HG02642 (cell line): ENCODE results near the gene COMMD7.
"Not testable (repeated sequence)": the region's sequence is repeated elsewhere in the genome, so short reads cannot be mapped to it uniquely, and the experiment has no call there.

Source experiments
- ATAC-seq: cut with Tn5 transposase; IDR thresholded peaks from one replicate; pipeline ENCODE4 v1.9.1; 2021; ENCODE audit warnings: mild to moderate bottlenecking; ENCODE audit not compliant: unreplicated experiment, poor library complexity

Gene COMMD7

DNA sequence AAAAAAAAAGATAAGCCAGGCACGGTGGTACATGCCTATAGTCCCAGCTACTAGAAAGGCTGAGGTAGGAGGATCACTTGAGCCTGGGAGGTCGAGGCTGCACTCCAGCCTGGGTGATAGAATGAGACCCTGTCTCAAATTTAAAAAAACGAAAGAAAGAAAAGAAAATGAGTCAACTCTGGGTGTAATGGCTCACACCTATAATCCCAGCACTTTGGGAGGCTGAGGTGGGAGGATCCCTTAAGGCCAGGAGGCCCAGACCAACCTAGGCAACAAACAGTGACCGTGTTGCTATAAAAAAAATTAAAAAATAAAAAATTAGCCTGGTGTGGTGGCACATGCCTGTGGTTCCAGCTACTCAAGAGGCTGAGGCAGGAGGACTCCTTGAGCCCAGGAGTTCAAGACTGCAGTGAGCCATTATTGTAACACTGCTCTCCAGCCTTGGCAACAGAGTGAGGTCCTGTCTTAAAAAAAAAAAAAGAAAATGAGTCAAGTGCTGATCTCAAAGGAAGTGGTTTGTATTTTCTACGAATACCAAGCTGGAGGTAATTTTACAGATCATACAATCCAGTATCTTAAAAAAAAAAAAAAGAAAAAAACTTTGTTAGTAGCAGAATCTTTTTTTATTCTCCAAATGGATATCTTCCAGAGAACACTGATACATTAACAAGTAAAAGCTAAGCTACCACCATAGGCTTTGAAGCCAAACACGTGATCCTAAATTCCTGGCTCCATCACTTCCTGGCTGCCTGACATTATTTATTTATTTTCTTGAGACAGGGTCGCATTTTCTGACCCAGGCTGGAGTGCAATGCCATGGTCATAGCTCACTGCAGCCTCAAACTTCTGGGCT, 5.7 kb downstream of the COMMD7 start:
- no peak for ATAC-seq

DNA sequence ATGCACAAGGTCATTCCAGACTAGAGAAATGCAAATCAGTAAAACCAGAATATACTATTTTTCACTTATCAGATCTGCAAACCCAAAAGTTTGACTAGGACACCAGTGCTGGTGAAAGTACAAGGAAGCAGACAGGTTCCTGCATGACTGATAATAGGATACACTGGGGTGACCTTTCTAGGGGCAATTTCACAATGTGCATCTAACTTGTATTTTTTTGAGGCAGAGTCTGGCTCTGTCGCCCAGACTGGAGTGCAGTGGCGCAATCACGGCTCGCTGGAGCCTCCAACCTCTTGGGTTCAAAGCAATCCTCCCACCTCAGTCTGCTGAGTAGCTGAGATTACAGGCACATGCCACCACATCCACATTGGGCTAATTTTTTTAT, 11.4 kb downstream of the COMMD7 start:
- ATAC-seq = no peak

DNA sequence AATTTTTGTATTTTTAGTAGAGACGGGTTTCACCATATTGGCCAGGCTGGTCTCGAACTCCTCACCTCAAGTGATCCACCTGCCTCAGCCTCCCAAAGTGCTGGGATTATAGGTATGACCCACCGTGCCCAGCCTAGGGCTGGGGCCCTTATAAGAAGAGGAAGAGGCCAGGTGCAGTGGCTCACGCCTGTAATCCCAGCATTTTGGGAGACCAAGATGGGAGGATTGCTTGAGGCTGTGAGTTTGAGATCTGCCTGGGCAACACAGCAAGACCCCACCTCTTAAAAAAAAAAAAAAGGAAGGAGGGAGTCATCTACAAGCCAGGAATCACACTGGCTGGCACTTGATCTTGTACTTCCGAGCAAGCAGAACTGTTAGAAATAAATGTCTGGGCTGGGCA, 13.9 kb downstream of the COMMD7 start:
- ATAC-seq = not testable (repeated sequence)

DNA sequence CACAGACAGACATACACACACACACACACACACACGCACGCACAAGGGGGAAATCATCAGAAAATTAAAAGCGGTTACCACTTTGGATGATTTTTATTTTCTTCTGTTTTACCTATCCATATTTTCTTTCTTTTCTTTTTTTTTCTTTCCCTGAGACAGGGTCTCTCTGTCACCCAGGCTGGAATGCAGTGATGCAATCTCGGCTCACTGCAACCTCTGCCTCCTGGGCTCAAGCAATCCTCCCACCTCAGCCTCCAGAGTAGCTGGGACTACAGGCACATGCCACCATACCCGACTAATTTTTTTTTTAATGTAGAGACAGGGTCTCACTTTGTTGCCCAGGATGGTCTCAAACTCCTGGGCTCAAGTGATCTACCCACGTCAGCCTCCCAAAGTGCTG, 14.8 kb downstream of the COMMD7 start:
- ATAC-seq = not testable (repeated sequence)

DNA sequence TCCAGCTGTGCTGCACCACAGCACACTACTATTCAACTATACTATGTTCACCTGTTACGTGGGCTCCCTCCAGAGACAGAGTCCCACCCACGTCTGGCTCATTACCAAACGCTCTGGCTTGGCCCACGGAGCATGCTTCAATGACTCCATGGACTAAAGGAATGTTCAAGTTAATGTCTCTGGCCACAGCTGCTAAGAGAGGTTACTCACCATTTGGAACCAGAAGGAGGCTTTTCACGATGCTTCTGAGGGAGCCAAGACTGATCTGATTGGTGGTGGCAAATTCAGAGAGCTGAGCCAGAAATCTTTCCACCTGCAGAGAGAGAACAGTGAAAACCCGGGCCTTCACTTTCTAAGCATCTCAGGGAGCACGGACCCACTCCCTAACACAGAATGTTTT, 15.6 kb downstream of the COMMD7 start:
- no peak for ATAC-seq

DNA sequence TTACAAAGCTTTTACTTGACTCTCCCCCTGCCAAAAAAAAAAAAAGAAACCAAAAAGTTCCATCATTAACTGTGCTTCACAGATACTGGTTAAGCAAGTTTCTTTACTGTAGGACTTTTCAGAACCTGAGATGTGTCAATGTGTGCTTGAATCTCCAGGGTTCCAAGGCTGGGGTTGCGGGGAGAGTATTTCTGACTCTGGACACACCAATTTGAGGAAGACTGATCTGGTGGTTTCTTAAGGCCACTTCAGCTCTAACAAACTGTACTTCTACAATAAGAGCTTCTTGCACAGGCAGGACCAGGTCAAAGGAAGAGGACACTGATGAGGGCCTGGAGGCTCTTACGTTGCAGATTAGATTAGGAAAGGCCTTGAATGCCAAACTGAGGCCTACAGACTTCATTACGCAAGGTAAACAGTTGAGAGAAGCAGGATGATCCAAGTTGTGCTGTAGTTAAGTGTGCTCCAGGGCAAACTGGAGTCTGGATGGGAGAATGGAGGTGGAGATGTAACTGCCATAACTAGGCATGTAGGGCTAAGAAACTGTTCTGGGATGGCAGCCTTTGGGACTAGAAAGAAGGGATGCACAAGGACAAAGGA, 24.4 kb downstream of the COMMD7 start:
- ATAC-seq = no peak

DNA sequence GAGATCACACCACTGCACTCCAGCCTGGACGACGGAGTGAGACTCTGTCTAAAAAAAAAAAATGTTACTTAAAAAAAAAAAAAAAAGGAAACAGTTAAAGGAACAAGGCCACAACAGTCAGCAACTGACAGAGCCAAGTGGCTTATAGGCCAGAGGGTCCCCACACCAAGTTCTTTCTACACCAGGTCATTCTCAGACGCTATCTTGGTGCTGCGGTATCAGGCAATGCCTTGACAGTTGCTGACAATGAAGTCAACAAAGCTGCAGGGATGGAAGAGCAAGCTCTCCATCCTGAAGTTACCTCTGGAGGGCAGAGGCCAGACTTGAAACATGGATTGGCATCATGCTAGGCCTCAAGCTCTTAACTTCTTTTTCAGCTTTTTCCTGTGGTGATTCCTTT, 31.9 kb downstream of the COMMD7 start:
- no peak for ATAC-seq

DNA sequence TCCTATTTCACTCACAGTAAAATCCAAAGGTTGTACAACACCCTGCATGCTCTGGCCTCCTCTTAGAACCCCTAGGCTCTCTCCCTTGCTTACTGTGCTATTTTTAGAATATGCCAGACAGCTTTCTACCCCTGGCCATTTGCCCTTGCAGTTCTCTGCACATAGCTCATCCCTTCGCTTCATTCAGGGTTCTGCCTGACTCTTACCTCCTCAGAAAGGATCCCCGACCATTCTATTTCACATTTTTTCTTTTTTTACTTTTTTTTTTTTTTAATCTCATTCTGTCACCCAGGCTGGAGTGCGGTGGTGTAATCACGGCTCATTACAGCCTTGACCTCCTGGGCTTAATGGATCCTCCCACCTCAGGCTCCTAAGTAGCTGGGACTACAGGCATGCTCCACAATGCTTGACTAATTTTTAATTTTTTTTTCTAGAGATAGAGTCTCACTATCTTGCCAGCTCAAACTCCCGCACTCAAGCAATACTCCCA, 33.6 kb downstream of the COMMD7 start:
- no peak for ATAC-seq

DNA sequence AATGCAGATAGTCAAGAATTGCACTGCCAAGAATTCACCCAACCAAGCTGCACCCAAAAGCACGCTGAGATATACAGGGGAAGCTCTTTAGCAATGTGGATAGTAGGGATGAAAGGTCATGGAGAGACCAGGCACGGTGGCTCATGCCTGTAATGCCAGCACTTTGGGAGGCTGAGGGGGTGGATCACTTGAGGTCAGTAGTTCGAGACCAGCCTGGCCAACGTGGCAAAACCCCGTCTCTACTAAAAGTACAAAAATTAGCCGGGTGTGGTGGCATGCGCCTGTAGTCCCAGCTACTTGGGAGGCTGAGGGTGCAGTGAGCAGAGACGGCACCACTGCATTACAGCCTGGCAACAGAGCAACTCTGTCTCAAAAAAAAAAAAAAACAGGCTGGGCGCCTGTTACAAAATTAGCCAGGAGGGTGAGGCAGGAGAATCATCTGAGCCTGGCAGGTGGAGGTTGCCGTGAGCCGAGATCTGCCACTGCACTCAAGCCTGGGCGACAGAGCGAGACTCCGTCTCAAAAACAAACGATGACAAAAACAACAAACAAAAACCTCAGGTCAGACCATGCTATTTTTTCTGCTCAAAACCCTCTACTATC, 34.1 kb downstream of the COMMD7 start:
- not testable (repeated sequence) for ATAC-seq

DNA sequence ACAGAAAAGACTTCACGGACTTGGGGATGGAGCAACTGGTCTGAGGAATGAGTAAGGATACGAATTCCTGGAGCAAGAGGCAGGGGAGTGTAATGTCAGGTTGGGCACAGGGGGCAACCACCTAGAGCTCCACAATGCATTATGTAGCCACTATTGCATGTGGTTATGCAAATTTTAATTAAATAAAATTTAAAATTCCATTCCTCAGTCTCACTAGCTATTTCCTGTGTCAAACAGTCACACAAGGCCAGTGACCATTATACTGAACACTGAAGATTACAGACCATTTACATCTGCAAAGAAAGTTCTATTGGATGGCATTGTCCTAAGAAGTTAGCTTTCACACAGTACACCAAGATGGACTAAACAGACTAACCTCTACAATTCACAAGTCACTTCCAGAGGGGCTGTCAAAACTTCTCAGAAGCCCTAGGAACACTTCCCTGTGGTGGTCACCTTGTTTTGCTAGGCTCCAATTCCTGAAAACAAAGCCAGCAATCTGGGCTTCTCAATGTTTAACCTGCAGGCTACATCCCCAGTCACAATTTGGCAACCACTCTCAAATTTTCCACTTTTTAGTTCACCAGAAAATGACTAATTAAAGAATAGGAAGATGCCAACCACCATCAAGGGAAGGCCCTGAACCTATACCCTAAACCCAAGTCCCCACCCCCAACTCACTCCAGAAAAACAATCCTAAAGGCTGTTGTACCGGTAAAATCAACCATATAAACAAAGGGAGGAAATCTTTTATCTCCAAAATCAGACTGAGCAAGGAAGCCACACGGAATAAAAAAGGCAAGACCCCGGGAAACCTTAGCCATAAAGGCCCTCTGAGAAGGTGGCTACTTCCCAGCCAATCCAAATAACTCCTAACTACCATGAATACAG, 35.3 kb downstream of the COMMD7 start:
- no peak for ATAC-seq

DNA sequence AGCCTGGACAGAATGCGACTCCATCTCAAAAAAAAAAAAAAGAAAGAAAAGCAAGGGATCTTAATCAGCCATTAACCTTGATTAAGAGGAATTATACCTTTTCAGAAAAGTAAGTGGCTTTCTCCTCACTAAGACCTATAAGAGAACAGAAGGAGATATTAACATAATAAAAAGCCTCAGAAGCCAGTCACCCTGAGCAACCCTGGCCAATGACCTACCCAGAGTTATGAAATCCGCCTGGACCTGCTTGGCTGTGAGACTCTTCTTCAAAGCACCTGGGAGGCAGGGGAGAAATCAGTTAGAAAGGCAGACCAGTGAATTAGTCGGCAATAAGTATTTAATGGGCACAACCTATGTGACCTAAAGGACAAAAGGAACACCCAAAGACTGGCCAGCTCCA, 36.8 kb downstream of the COMMD7 start:
- no peak for ATAC-seq

DNA sequence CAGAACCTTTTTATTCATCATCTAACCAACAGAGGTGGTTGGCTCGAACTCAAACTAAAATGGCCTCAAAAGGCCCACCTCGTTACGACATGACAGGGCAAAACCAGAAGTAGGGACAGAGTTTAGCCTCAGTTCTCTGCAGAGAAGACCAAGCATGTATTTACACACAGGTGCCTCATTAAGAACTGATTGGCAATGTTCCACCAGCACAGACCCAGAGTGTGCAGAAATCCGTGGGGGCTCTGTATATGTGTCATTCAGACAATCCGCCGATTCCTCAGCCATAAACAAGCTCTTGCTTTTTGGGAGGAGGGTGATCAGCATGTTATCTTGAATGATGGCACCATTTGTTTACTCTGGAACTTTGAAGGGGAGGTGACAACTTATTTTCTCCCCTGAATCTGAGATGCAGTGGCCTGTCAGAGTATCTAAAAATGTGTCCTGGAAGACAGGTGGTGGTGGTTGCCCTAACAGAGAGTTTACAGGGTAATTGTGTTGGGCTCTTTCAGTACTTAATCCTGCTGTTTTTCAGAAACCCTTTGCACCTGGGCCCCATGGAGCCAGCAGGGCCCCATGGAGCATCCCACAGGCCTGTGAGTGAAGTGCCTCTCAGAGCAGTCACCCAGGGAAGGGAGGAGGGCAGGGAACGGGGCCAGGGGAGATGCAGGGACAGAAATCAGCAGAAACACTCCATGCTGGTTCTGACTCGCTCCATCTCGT, 40.4 kb downstream of the COMMD7 start:
- ATAC-seq = no peak

DNA sequence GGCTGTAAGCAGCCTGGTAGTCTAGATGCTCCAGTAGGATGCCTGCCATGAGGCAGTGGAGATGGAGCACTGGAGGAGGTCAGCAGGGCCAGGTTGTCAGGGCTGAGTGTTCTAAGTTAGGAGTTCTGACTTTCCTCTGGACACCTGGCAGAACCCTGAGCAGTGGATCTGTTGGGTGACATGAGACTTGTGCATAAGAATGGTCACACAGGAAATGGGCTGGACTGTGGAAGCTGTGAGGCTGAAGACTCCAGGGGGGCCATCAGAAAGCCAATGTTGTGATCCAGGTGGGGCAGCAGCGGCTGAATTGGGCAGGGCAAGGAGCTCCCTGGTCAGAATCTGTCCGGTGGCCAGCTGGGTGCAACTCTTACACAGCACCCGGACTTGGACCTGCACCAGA, 45.7 kb downstream of the COMMD7 start:
- ATAC-seq = no peak

DNA sequence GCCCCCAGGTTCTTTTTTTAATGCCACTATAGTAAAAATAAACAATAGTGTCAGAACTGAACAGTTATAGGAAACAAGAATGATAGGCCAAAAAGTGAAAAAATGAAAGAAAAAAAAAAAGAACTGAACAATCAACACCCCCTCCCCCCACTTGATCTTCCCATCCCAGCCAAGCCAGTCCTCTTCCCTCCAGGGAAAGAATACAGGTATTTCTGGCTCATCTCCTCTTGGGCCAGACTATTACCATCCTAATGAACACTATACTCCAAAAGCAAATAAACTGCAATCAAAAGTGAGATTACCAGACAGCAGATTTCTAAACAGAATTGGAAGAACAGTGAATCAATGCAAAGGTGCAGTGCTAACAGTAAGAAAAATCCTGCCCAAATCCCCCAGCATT, 48.2 kb downstream of the COMMD7 start:
- ATAC-seq = no peak

DNA sequence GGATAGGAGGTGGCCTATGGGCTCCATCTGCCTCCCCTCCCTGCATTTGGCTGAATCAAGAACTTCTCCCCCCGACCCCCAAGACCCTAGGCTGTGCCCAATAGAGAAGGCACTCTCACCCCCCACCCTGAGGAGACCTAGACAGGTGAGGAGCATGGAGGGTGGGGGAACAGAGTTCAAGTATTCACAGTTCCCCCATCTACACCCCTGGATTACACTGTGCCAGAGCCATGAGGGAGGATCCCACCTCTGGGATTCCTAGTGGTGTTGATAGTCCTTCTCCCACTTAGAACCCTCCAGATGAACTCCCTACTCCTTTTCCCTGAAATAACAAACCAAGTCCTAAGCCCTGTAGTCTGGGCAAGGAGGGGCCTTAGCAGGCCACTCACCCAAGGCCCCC, 54.3 kb downstream of the COMMD7 start:
- ATAC-seq = not testable (repeated sequence)

DNA sequence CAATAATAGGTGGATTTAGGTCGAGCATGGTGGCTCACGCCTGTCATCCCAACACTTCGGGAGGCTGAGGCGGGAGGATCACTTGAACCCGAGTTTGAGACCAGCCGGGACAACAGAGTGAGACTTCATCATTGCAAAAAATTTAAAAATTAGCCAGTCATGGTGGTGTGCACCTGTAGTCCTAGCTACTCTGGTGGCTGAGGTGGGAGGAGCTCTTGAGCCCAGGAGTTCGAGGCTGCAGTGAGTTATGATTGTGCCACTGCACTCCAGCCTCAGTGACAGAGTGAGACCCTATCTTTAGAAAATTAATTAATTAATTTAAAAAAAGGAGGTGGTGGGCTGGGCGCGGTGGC, 56.1 kb downstream of the COMMD7 start:
- ATAC-seq = no peak

DNA sequence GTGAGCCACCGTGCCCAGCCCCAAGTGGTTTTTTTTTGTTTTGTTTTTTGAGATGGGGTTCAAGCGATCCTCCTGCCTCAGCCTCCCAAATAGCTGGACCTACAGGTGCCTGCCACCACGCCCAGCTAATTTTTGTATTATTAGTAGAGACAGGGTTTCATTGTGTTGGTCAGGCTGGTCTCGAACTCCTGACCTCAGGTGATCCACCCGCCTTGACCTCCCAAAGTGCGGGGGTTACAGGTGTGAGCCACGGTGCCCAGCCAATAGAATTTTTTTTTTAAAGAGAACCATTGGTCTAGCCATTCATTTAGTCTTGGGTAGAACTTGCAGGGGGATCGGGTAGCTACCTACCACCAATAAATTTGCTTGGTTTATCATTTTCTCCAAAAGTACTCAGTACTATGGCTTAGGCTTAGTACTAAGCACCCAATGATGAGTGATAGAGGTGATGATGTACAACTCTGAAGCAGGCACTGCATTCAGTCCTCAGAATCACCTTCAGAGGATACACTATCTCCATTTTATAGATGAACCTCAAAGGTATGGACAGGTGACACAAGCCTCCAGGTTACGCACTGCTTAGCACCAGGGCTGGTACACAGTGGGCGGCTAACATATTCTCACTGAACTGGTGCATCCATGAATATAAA, 56.6 kb downstream of the COMMD7 start:
- ATAC-seq = no peak

DNA sequence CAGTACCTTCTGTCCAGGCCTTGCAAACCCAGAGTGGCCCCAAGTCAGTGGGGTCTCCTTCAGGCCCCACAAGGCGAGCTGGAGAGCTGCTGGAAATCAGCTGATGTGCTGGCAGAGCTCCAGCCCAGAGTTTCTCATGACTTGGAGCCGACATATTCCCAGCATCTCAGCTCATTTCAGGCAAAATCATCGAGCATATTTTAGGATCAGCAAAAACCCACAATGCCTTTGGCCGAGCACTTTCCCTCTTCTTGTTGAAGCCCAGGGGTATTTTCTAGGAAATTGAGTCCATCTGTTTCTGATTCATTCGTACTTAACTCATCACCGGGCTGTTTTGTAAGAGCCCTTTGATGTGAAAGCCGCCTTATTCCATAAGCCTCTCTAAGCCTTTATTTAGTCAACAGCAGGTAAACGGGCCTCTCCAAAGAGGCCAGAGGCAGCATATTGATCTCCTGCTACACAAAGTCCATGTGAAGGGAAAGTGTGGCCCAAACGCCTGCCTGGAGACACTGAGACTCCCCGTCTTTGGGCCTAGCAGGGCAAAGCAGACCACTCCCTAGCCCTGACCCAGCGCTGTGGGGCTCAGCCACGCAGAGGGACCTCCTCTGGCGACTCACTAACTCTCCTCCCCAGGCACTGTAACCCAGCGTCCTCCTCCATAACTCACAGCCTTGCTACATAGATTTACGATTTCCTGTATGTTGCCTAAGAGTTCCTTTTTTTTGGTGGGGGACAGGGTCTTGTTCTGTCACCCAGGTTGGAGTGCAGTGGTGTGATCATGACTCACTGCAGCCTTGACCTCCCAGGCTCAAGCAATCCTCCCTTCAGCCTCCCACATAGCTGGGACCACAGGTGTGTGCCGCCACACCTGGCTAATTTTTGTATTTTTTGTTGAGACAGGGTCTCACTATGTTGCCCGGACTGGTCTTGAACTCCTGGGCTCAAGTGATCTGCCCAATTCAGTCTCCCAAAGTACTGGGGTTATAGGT, 57.4 kb downstream of the COMMD7 start:
- no peak for ATAC-seq
